ENCODE measurements around the gene MS4A4A. TPM values are rescaled to one million over a fixed set of nuclear protein-coding genes. Genes with fewer than 3 reads are reported as not detected.

The MS4A4A gene
- total and polyA plus RNA-seq, 2 of the 8 experiments (the other 6 are each of a cell fraction or from before 2014, with no cell fraction given): not detected

GRCh38 chr11:60263402-60263801, 17.1 kb upstream of the MS4A4A start (continued):
- TF ChIP-seq CHD7 (IDR thresholded peaks at IDR 0.05; ENCODE audit: insufficient replicate concordance, low read length) (no peak), NANOG (IDR thresholded peaks at IDR 0.05; ENCODE audit: insufficient read depth, low read depth, low read length, poor library complexity, severe bottlenecking) (no peak), POLR2AphosphoS5 (IDR thresholded peaks at IDR 0.05; ENCODE audit: low read depth, low read length) (no peak), ATF2 (IDR thresholded peaks at IDR 0.05; ENCODE audit: low read length) (no peak), SUZ12 (IDR thresholded peaks at IDR 0.05; ENCODE audit: low read length) (no peak), CBX5 (IDR thresholded peaks at IDR 0.05; ENCODE audit: low read depth, low read length) (no peak), RXRA (IDR thresholded peaks at IDR 0.05; ENCODE audit: insufficient read depth, low read depth, low read length) (no peak), KDM5A (IDR thresholded peaks at IDR 0.05; ENCODE audit: low read length) (no peak), HDAC2 (IDR thresholded peaks at IDR 0.05; ENCODE audit: borderline replicate concordance in 1 of 2, low read depth in 2 of 2, low read length in 2 of 2) (no peak), BCL11A (IDR thresholded peaks at IDR 0.05; ENCODE audit: low read depth in 2 of 2, low read length in 2 of 2) (no peak)
